HCT116 (cell line): Measurements from ENCODE around the gene RPL21.

Experiments
- CEBPB ChIP-seq: IDR thresholded peaks from 2 replicates; pipeline ENCODE4 v1.6.1; 2012; ENCODE audit warnings: low read depth
- ELF1 ChIP-seq: IDR thresholded peaks from 2 replicates; pipeline ENCODE4 v1.6.1; 2012; ENCODE audit warnings: low read depth, borderline replicate concordance
- POLR2A ChIP-seq: IDR thresholded peaks from 2 replicates; pipeline ENCODE4 v1.7.0; 2011; ENCODE audit warnings: borderline replicate concordance; ENCODE audit not compliant: insufficient read depth, insufficient read length; ENCODE audit errors: extremely low read depth
- POLR2AphosphoS5 ChIP-seq: IDR thresholded peaks from 2 replicates; pipeline ENCODE4 v1.6.1; 2011; ENCODE audit warnings: mild to moderate bottlenecking, low read depth, low read length, moderate library complexity
- TCF7L2 ChIP-seq: IDR thresholded peaks from 2 replicates; pipeline ENCODE4 v1.7.0; 2011; ENCODE audit warnings: borderline replicate concordance, inconsistent platforms; ENCODE audit not compliant: insufficient read depth, insufficient read length; ENCODE audit errors: extremely low read depth
- ZBTB33 ChIP-seq: IDR thresholded peaks from 2 replicates; pipeline ENCODE4 v1.6.1; 2011; ENCODE audit warnings: mild to moderate bottlenecking, low read length, moderate library complexity; ENCODE audit not compliant: insufficient replicate concordance; ENCODE audit errors: extremely low read depth
- ZNF274 ChIP-seq: fragments of 200-500 bp; sonication (Bioruptor generic); IDR thresholded peaks from 2 replicates; pipeline ENCODE4 v1.6.1; 2014; ENCODE audit warnings: mild to moderate bottlenecking, low read depth, low read length, inconsistent platforms
- TF ChIP-seq, protein P1 (sequence below), 3 experiments: fragments of 200-600 bp in 1 of 3; sonication (generic) in 1 of 3; IDR thresholded peaks in 2 of 3; conservative IDR thresholded peaks in 1 of 3; 2 replicates each; pipeline ENCODE4 v1.5.1; 2012 to 2017; ENCODE audit warnings: low read depth in 2 of 3, low read length in 2 of 3, antibody characterized with exemption in 1 of 3, borderline replicate concordance in 1 of 3, control low read depth in 1 of 3, mild to moderate bottlenecking in 1 of 3, mixed read lengths in 1 of 3, mixed run types in 1 of 3, moderate library complexity in 1 of 3; ENCODE audit not compliant: insufficient read depth in 1 of 3

DNA sequence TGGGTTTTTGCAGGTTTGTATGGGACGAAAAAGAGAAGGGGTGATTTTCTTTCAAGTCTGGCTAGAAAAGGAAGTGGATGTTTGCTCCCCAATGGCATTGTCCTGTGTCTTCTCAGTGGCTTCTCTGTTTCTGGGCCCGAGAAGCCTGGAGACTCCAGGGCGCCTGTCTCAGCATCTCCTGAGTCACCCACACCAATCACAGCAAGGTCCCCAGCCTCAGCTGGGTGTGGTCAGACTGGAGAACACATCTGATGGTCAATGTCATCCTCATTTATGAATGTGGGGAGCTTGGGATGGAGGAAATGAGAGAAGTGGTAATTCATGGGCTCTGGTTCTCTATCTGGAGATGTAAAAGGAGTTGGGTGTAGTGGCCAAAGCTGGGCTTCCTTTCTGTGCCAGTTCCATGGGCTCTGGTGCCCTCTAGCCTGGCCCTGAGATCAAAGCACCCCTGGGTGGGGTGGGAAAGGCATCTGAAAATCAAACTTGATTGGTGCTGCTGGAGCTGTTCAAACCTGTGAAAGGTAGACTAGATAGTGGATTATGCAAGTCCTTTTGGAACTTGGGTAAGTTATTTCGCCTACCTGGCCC lies 32.6 kb downstream of the RPL21 start:
- TF ChIP-seq, protein P1, sequence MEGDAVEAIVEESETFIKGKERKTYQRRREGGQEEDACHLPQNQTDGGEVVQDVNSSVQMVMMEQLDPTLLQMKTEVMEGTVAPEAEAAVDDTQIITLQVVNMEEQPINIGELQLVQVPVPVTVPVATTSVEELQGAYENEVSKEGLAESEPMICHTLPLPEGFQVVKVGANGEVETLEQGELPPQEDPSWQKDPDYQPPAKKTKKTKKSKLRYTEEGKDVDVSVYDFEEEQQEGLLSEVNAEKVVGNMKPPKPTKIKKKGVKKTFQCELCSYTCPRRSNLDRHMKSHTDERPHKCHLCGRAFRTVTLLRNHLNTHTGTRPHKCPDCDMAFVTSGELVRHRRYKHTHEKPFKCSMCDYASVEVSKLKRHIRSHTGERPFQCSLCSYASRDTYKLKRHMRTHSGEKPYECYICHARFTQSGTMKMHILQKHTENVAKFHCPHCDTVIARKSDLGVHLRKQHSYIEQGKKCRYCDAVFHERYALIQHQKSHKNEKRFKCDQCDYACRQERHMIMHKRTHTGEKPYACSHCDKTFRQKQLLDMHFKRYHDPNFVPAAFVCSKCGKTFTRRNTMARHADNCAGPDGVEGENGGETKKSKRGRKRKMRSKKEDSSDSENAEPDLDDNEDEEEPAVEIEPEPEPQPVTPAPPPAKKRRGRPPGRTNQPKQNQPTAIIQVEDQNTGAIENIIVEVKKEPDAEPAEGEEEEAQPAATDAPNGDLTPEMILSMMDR (IDR thresholded peaks at IDR 0.05 in 2 of 3, conservative IDR thresholded peaks at IDR 0.05 in 1 of 3; ENCODE audit: borderline replicate concordance in 1 of 3, insufficient read depth in 1 of 3, low read depth in 2 of 3, low read length in 2 of 3): peak; percentile 45 to 47 (median 46); a peak in 5 of 6 replicates
- no peak for TF ChIP-seq ZBTB33
- TF ChIP-seq POLR2A: no peak
- TF ChIP-seq ZNF274: no peak
- peak; percentile 87 for TF ChIP-seq TCF7L2
- TF ChIP-seq ELF1: no peak
- TF ChIP-seq POLR2AphosphoS5: no peak
- no peak for TF ChIP-seq CEBPB
